NCI-H774 (cell line): ENCODE measurements around the gene MAST3.
A peak's percentile ranks its signal among the peaks of the same experiment; 100 is the strongest.

ENCODE experiments used
- DNase-seq: peaks from one replicate; lab custom pipeline; 2025; lab: John Stamatoyannopoulos, UW

Gene MAST3

GRCh38 chr19:18112989-18113478 is 15.5 kb downstream of the MAST3 start:
- peak; percentile 68 for DNase-seq

- no peak for DNase-seq
Observed at GRCh38 chr19:18113827-18114226, 16.2 kb downstream of the MAST3 start.

DNA sequence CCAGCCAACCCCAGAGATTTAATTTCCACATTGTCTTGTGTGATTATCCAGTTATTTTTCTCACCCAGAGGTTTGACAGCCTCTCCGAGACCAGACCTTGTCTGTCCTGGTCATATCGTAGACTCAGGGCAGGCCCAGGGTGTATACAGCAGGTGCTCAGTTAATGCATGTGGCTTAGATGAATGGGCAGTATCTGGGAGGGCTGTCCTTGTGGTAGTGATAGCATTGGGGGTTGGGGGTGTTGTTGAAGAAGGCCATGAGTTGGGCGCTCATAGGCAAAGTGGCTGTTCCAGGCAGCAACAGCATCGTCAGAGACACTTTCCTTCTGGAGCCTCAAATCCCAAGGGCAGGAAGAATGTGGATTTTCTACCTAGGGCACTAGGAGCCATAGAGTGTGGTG is 16.9 kb downstream of the MAST3 start:
- no peak for DNase-seq

DNA sequence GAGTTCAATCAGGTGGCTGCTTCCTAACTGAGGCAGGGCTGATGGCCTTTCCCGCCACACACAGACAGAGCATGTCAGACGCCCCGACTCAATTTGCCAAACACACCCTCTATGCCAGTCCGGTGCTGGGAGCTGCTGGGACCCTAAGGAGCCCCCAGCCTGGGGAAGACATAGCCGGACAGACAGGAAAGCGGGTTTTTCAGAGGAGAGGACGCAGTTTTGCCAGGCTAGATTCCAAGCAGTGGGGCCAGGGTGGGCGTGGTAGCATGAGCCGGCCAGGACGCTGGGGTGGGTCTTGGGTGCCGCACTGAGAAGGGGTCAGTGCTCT is 19.8 kb downstream of the MAST3 start:
- no peak for DNase-seq

DNA sequence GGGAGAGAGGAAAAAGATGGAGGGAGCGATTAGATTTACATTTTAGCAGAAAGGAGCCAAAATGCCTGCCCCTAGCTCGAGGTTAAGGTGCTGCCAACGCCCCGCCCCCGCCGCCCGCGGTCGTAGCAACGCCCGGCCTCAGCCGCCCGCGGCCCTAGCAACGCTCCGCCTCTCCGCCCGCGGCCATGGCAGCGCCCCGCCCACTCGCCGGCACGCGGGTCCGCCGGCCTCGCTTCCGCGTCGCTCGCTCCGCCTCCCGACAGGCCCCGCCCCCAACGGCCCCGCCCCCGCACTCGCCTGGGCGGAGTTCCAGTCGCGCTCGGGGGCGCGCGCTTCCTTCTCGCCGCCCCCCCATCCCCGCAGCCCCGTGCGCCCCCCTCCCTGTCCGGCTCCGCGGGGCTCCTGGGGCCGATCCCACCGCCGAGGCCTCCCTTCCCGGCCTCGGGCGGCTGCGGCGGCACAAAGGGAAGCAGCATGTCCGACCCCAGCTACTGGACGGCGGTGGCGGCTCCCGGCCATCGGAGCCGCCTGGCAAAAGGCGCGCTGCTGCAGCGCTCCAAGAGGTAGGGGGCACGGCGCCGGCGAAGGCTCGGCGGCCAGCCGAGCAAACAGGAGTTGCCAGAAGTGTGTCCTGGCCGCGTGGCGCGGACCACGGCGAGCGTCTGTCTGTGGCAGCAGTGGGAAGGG is 20.3 kb downstream of the MAST3 start:
- DNase-seq = peak; percentile 89

DNA sequence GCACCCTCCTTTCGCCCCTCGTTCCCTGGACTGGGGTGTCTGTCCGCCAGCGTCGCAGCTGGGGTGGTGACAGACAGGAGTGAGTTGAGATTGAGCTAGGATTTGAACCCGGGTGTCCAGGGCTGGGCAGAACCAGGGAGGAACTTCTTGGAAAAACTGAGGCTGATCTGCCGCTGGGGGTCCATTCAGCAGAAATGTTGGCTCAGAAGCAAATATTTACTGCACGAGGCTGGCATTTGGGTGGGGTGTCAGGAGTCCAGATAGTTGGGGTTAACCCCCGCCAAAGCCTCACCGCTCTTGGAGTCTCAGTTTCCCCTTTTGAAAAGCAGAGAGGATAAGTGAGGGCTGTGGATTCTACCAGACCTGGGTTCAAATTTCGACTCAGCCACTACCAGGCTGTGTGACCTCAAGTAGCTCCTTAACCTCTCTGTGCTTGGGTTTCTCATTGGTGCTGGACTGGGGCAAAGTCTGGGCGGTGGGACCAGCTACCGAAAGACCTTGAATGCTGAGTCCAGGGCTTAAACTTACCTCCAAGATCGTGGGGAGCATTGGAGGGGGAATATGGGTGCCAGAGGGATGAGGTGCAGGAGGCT is 20.9 kb downstream of the MAST3 start:
- DNase-seq = no peak

DNA sequence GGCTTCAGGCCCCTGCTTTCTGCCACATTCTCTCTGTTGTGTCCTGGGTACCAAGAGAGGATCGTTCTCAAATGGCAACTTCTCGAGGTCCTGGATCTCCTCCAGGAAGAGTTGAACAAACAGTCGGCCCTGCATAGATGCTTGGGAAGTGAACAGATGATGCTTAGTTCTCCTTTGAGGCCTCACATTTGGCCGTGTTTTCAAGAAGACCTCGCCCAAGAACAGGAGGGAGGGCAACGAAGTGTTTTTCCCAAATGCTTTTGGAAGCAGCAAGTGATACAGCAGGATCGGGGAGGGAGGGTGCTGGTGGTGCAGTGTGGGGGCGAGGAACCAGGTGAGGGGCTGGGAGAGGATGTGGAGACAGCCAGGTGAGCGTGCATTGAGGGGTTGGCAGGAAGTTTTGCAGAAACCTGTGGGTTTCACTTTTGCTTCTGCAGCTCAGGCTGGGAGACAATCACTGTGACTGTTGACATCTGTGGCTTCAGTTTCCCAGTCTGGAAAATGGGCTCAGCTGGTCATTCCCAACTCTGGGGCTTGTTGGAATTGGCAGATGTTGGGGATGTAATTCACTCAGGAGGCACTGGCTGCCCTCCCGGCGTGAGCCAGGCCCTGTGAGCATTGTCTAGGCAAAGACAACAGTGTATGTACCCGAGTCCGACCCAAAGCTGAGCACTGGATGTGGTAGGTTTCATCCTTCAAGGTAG is 21.6 kb downstream of the MAST3 start:
- DNase-seq = no peak

DNA sequence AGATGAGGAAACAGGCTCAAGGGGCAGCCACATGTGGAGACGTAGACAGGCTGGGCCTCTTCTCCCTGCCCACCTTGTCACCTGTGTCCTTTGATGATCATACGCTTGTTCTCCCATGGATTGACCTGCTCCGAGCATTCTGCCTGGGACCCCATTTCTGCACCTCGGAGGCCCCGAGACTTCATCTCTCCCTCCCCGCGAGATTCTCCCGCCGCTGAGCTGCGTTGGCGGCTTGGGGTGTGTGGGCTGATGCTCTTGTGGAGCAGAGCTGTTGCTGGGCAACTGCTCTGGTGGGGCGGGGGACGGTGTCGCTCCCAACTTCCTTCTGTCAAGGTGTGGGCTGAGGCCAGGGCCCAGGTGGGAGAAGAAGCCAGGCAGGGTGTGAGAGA is 22.1 kb downstream of the MAST3 start:
- no peak for DNase-seq

DNA sequence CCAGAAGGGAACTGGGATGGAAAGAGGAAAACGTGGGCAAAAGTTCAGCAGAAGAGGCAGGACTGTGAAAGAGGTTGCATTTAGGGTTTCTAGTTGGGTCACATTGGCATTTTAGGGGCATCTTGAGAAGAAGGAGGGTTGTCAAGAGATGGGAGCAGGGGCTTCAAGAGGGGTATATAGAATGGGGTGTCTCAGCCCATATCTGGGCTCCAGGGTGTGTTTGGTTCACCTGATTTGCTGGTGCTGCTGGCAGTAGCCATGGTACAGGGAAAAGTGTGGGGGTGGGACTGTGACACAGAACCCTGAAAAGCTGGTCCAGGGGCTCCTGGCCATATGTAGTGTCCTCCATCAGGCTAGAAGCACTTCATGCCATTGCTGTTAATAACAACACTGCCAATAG is 22.5 kb downstream of the MAST3 start:
- DNase-seq = no peak

GRCh38 chr19:18121166-18121565 is 23.6 kb downstream of the MAST3 start:
- DNase-seq = no peak

- no peak for DNase-seq
Observed at GRCh38 chr19:18122424-18122823, 24.8 kb downstream of the MAST3 start.

DNA sequence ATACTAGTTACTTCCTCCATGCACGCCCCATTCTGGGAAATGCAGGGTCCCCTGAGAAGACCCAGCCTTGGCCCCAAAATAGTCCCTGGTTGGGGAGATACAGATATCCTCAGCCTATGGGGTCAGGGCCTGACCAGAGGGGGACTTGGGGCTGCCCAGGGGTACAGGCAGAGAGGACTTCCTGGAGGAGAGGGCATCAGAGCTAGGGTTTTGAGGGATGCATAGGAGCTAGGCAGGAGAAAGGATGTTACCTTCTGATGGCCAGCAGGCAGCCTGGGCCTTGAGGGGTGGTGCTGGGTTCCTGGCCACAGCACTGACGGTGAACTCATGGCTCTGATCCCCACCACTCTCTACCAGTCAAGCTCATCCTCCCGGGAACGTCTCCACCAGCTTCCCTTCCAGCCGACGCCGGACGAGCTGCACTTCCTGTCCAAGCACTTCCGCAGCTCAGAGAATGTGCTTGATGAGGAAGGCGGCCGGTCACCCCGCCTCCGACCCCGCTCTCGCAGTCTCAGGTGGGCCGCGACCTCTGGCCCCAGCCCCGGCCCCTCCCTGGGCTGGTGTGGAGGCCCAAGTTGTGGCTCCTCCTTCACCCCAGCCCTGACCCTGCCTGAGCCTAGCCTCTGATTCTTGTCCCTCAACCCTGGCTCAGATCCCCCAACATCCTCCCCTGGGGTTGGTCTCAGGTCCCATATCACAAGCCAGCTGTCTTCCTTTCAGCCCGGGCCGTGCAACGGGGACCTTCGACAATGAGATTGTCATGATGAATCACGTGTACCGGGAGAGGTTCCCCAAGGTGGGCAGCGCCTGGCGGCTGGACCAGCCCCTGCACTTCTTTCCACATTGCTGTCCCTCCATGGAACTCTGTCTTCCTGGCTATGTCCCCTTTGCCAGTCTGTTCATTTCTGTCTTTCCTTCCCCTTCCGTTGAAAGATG is 25.6 kb downstream of the MAST3 start:
- DNase-seq = no peak

- no peak for DNase-seq
Observed at GRCh38 chr19:18123819-18124218, 26.2 kb downstream of the MAST3 start.

- DNase-seq = no peak
Observed at GRCh38 chr19:18126097-18126496, 28.5 kb downstream of the MAST3 start.

DNA sequence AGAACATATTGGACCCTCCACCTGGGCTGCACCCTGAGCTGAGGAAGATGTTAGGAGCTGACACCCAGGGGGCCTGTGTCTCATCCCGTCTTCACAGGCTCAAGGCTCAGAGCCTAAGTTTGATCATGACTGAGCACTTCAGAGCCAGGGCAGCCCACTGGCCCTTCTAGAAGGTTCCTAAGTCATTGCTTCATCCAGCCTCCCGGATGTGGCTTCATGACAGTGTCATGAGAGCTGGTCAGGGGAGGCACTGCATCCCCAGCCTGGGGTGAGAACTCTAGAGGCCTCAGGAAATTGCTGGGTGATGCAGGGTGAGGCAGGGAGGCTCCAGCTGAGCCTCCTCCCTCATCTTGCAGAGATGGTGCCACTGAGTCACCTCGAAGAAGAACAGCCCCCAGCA is 30.5 kb downstream of the MAST3 start:
- no peak for DNase-seq

- DNase-seq = no peak
Observed at GRCh38 chr19:18128805-18129204, 31.2 kb downstream of the MAST3 start.

- no peak for DNase-seq
Observed at GRCh38 chr19:18130523-18131242, 33.1 kb downstream of the MAST3 start.

DNA sequence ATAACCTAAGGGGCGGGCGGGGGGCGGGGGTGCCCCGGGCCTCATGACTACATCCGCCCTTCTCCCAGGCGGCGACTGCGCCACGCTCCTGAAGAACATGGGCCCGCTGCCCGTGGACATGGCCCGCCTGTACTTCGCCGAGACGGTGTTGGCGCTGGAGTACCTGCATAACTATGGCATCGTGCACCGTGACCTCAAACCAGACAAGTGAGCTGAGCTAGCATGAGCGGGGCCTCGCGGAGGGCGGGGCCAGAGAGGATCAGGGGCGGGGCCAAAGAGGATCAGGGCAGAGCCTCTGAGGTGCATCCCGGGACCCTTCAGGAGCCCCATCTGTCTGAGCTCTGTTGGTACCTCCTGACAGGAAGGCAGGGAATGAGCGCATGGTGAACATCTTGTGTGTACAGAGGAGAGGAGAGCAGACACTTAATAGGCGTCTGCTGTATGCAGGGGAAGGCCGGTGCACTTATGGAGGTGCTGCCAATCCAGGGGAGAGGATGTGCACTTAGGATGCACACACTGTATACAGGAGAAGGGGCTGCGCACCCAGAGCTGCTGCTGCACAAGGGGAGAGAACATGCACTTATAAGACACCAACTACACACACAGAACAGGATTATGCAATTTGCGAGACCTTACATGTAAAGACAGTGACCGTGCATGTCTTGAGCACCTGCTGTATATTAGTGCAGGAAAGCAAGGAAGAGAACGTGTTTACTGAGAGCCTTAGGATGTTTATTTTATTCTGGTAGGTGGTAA is 34.4 kb downstream of the MAST3 start:
- no peak for DNase-seq

DNA sequence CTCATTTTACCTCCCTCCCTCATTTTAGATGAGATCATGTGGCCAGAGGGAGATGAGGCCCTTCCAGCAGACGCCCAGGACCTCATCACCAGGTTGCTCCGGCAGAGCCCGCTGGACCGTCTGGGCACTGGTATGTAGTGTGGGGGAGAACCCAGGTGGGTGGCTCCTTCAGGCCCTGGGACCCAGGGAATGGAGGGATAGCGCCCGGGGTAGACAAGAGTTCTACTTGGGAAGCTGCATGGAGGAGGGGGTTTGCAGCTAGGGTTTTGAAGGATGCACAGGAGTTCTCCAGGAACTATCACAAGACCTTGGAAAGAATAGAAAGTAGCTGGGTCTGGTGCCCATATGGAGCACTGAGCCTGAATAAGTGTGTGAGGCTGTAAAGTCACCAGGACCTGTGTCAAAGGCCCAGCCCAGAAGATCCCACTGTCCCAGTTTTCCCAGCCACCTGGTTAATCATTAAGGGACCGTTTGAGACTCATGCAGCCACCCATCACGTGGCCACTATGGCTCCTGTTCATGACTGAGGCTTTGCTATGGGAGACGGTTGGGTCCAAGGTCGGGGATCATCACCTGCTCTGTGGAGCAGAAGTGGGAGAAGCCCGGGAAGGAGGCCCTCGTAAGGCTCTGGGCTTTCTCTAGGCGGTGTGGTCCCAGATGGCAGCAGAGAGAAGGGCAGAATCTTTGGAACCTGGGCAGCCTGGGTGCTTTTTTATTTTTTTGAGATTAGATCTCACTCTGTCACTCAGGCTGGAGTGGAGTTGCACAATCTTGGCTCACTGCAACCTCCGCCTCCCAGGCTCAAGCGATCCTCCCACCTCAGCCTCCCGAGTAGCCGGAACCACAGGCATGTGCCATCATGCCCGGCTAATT is 38.4 kb downstream of the MAST3 start:
- DNase-seq = no peak

GRCh38 chr19:18137242-18137641 is 39.7 kb downstream of the MAST3 start:
- DNase-seq = no peak
